Smooth muscle cell (in vitro differentiated cells): ENCODE measurements around the gene GLG1. TPM values are rescaled to one million over a fixed set of nuclear protein-coding genes. Genes with fewer than 3 reads are reported as not detected.

Experiments
- DNase-seq: peaks from one replicate; lab custom pipeline; 2025; ENCODE audit not compliant: unreplicated experiment; lab: John Stamatoyannopoulos, UW
- H2AFZ ChIP-seq: fragments of 200-600 bp; sonication (generic); 2 replicates; pipeline ENCODE4 v1.6.0; 2016; ENCODE audit warnings: antibody characterized with exemption, low read depth, mild to moderate bottlenecking
- H3F3A ChIP-seq: fragments of 200-600 bp; sonication (generic); 2 replicates; pipeline ENCODE4 v1.6.0; 2017; ENCODE audit warnings: antibody characterized with exemption, low read depth
- H3K27ac ChIP-seq: fragments of 200-600 bp; sonication (generic); 2 replicates; pipeline ENCODE4 v1.5.1; 2016; ENCODE audit warnings: low read depth, mild to moderate bottlenecking
- H3K27me3 ChIP-seq: fragments of 200-600 bp; sonication (generic); 2 replicates; pipeline ENCODE4 v1.6.1; 2016; ENCODE audit warnings: low read depth, mild to moderate bottlenecking
- H3K36me3 ChIP-seq: fragments of 200-600 bp; sonication (generic); 2 replicates; pipeline ENCODE4 v1.5.1; 2016; ENCODE audit warnings: low read depth
- H3K4me1 ChIP-seq: fragments of 200-600 bp; sonication (generic); 2 replicates; pipeline ENCODE4 v1.5.1; 2016; ENCODE audit warnings: low read depth
- H3K4me2 ChIP-seq: fragments of 200-600 bp; sonication (generic); 2 replicates; pipeline ENCODE4 v1.6.0; 2016; ENCODE audit warnings: mild to moderate bottlenecking
- H3K4me3 ChIP-seq: fragments of 200-600 bp; sonication (generic); 2 replicates; pipeline ENCODE4 v1.5.1; 2016; ENCODE audit warnings: mild to moderate bottlenecking
- H3K79me2 ChIP-seq: fragments of 200-600 bp; sonication (generic); 2 replicates; pipeline ENCODE4 v1.6.0; 2016; ENCODE audit warnings: low read depth, mild to moderate bottlenecking
- H3K9ac ChIP-seq: fragments of 200-600 bp; sonication (generic); 2 replicates; pipeline ENCODE4 v1.6.0; 2016; ENCODE audit warnings: low read depth
- H3K9me3 ChIP-seq: fragments of 200-600 bp; sonication (generic); replicated peaks from 2 replicates; pipeline ENCODE4 v1.5.1; 2016; ENCODE audit warnings: low read depth
- H4K20me1 ChIP-seq: fragments of 200-600 bp; sonication (generic); 2 replicates; pipeline ENCODE4 v1.6.0; 2016; ENCODE audit warnings: low read depth
- WGBS: methylation state at CpG from one replicate; pipeline ENCODE4 v1.1.7; 2016; ENCODE audit warnings: low lambda C conversion rate; 5-methylcytosine and 5-hydroxymethylcytosine counted together
- polyA plus RNA-seq: library from polyadenylated mRNA; unstranded; fragments of >200 nt; fragmentation: Nextera tagmentation; extraction: Ambion mirVana; gene quantifications from 2 replicates; pipeline ENCODE4 v1.2.1, GENCODE V29; 2016
- total RNA-seq: library from RNA; depleted of rRNA; stranded (reverse); fragments of >200 nt; gene quantifications from 2 replicates; pipeline ENCODE4 v1.2.3, GENCODE V29; 2014
- TF ChIP-seq, protein P1 (sequence below): fragments of 200-600 bp; sonication (generic); IDR thresholded peaks from 2 replicates; pipeline ENCODE4 v1.5.1; 2017; ENCODE audit warnings: borderline replicate concordance, mild to moderate bottlenecking, antibody characterized with exemption; ENCODE audit not compliant: insufficient read depth, poor library complexity, severe bottlenecking

GLG1 gene
- total and polyA plus RNA-seq, 2 experiments from 2014 or later, result 131 to 140 TPM

DNA sequence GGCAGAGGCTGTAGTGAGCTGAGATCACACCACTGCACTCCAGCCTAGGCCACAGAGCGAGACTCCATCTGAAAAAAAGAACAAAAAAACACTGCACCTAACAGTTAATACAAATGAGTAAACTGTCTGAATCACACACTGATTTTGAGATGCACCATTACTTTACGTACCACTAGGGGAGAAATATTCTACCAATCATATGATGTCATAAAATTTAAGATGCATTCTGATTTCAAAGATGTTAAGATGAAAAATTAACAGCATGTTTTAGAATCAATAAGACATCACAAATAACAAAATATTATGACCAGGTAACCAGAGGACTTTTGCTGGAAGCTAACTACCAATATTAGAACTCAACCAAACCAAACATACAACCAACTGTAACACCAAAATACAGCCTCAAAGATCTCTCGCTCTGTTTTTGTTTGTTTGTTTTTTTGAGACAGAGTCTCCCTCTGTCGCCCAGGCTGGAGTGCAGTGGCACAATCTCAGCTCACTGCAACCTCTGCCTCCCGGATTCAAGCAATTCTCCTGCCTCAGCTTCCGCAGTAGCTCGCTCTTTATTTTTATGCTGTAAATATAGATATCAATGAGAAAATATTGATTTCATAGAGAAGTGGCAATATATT is 31.6 kb downstream of the GLG1 start:
- H4K20me1 ChIP-seq, result peaks cover 100% of the 10 kb centered on the region

DNA sequence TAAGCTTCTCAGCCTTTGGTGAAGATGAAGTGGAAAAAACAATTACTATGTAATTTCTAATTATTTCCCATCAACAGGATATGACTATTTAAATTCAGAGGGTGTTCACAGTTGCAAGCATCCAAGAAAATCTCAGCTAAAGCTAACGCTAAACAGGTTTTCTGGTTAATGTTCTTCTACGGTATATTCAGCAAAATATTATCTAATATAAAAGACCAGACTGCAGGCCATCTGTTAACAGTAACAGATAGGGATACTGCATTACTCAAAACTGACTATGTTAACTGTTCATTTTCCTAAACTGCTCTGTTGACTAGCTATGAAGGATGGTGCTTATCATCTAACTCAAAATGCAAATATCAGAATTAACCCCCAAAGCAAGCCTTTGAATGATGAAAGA is 32.8 kb downstream of the GLG1 start:
- Histone ChIP-seq H3F3A (no peaks in the 10 kb centered on the region), H3K4me1 (no peaks in the 10 kb centered on the region), H3K79me2 (peaks cover 98% of the 10 kb centered on the region), H2AFZ (no peak overlapping the region), H3K27ac (no peak overlapping the region), H3K9ac (no peak overlapping the region), H4K20me1 (peaks cover 100% of the 10 kb centered on the region), H3K9me3 (no peaks in the 10 kb centered on the region), H3K27me3 (no peaks in the 10 kb centered on the region), H3K4me2 (no peak overlapping the region), H3K4me3 (no peak overlapping the region), H3K36me3 (no peaks in the 10 kb centered on the region)
- TF ChIP-seq, protein P1, sequence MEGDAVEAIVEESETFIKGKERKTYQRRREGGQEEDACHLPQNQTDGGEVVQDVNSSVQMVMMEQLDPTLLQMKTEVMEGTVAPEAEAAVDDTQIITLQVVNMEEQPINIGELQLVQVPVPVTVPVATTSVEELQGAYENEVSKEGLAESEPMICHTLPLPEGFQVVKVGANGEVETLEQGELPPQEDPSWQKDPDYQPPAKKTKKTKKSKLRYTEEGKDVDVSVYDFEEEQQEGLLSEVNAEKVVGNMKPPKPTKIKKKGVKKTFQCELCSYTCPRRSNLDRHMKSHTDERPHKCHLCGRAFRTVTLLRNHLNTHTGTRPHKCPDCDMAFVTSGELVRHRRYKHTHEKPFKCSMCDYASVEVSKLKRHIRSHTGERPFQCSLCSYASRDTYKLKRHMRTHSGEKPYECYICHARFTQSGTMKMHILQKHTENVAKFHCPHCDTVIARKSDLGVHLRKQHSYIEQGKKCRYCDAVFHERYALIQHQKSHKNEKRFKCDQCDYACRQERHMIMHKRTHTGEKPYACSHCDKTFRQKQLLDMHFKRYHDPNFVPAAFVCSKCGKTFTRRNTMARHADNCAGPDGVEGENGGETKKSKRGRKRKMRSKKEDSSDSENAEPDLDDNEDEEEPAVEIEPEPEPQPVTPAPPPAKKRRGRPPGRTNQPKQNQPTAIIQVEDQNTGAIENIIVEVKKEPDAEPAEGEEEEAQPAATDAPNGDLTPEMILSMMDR, result no peak
- WGBS, result 40% methylated on average over 2 of the region's 2 CpGs
- DNase-seq, result no peak

More for the DNA sequence above, 31.6 kb downstream of the GLG1 start:
- no peaks in the 10 kb centered on the region for H3F3A ChIP-seq
- H3K4me3 ChIP-seq, result no peak overlapping the region
- H3K27me3 ChIP-seq, result no peaks in the 10 kb centered on the region
- H3K79me2 ChIP-seq, result peaks cover 98% of the 10 kb centered on the region
- no peaks in the 10 kb centered on the region for H3K36me3 ChIP-seq
- H3K4me1 ChIP-seq, result no peaks in the 10 kb centered on the region
- no peaks in the 10 kb centered on the region for H3K9me3 ChIP-seq
- WGBS, result 94% methylated on average over 7 of the region's 7 CpGs
- no peak overlapping the region for H3K9ac ChIP-seq
- no peak for DNase-seq
- no peak overlapping the region for H3K27ac ChIP-seq
- TF ChIP-seq, protein P1, result no peak
- no peak overlapping the region for H3K4me2 ChIP-seq
- H2AFZ ChIP-seq, result no peak overlapping the region

DNA sequence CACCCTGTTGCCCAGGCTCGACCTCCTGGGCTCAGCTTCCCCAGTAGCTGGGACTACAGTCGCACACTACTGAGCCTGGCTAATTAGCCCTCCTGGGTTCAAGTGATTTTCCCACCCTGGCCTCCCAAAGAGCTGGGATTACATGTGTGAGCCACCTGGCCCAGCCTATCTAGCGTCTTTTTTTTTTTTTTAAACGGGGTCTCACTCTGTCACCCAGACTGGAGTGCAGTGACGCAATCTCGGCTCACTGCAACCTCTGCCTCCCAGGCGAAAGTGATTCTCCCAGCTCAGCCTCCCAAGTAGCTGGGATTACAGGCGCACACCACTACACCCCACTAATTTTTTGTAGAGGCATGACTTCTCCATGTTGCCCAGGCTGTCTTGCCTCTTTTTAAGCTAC is 33.3 kb downstream of the GLG1 start:
- TF ChIP-seq, protein P1, result no peak
- Histone ChIP-seq H3K27ac (no peak overlapping the region), H3K27me3 (no peaks in the 10 kb centered on the region), H3K4me3 (no peak overlapping the region), H3K79me2 (peaks cover 97% of the 10 kb centered on the region), H3K4me1 (no peaks in the 10 kb centered on the region), H3F3A (no peaks in the 10 kb centered on the region), H3K9me3 (no peaks in the 10 kb centered on the region), H3K4me2 (no peak overlapping the region), H2AFZ (no peak overlapping the region), H4K20me1 (peaks cover 100% of the 10 kb centered on the region), H3K9ac (no peak overlapping the region), H3K36me3 (no peaks in the 10 kb centered on the region)
- no peak for DNase-seq
- 88% methylated on average over 8 of the region's 8 CpGs for WGBS
